Calu3 (cell line): Measurements from ENCODE around the gene EFNA4. TPM values are rescaled to one million over a fixed set of nuclear protein-coding genes. Genes with fewer than 3 reads are reported as not detected.

Experiments
- BruUV-seq: library from RNA; stranded (reverse); fragments of 400-500 nt; replicated peaks from 2 replicates; lab custom pipeline; 2021; lab: Mats Ljungman, UMichigan
- CTCF ChIA-PET: fragments of 300-600 bp; sonication (Branson Sonifier 250); formaldehyde crosslinking; loops from one replicate; lab custom pipeline; 2022; ENCODE audit warnings: antibody characterized with exemption; lab: Charles Lee
- DNase-seq: peaks from one replicate; pipeline ENCODE4 v3.0.0; 2022
- H3K27ac Mint-ChIP-seq: one replicate; pipeline ENCODE4 v1.8.0; 2022; ENCODE audit warnings: mixed read lengths; ENCODE audit not compliant: unreplicated experiment
- H3K27me3 Mint-ChIP-seq: one replicate; pipeline ENCODE4 v1.8.0; 2022; ENCODE audit warnings: mixed read lengths; ENCODE audit not compliant: unreplicated experiment
- H3K36me3 Mint-ChIP-seq: one replicate; pipeline ENCODE4 v1.8.0; 2022; ENCODE audit warnings: mild to moderate bottlenecking, moderate library complexity, mixed read lengths; ENCODE audit not compliant: insufficient read depth, unreplicated experiment
- H3K4me1 Mint-ChIP-seq: one replicate; pipeline ENCODE4 v1.8.0; 2022; ENCODE audit warnings: mild to moderate bottlenecking, low read depth, mixed read lengths; ENCODE audit not compliant: unreplicated experiment
- H3K4me3 Mint-ChIP-seq: one replicate; pipeline ENCODE4 v1.8.0; 2022; ENCODE audit warnings: mild to moderate bottlenecking, low read depth, moderate library complexity, mixed read lengths; ENCODE audit not compliant: unreplicated experiment
- H3K9me3 Mint-ChIP-seq: one replicate; pipeline ENCODE4 v1.8.0; 2022; ENCODE audit warnings: low read depth, mixed read lengths; ENCODE audit not compliant: unreplicated experiment
- CTCF ChIP-seq: fragments of 200-600 bp; IDR thresholded peaks from one replicate; pipeline ENCODE4 v1.8.0; 2022; ENCODE audit warnings: antibody characterized with exemption; ENCODE audit not compliant: unreplicated experiment
- intact Hi-C: fragments of 100-400 bp; cut with micrococcal nuclease; formaldehyde crosslinking; loops from one replicate; pipeline ENCODE4 v1.10.0; 2022; ENCODE audit not compliant: unreplicated experiment
- total RNA-seq: library from RNA; stranded (reverse); gene quantifications from 2 replicates; pipeline ENCODE4 v1.2.3, GENCODE V29; 2022

EFNA4 gene
- total RNA-seq, 1 experiment from 2014 or later: 13.9 TPM

GRCh38 chr1:155091071-155092051 is 27.8 kb downstream of the EFNA4 start:
- CTCF ChIA-PET: interaction anchor here (0.6 to 2.0 kb wide), 16 partner anchors 21 to 171 kb away, joined by 3 to 68 read pairs (median 3); partner anchors contain the start of genes DPM3, KRTCAP2, SCAMP3 and SLC50A1
- no peaks in the 10 kb centered on the region for H3K36me3 Mint-ChIP-seq
- peaks cover 10% of the 10 kb centered on the region for H3K4me1 Mint-ChIP-seq
- H3K9me3 Mint-ChIP-seq: no peaks in the 10 kb centered on the region
- H3K27ac Mint-ChIP-seq: no peak overlapping the region
- H3K27me3 Mint-ChIP-seq: peaks cover 23% of the 10 kb centered on the region
- H3K4me3 Mint-ChIP-seq: peak overlapping the region; percentile 29
- BruUV-seq: no TSS peak
- intact Hi-C loops: loop anchor here (1.0 to 5.0 kb wide), 2 partner anchors 36 to 76 kb away; partner anchors contain the start of gene EFNA1
- DNase-seq: peak; percentile 91
- peak; percentile 97 for TF ChIP-seq CTCF

GRCh38 chr1:155092131-155092530 is 28.6 kb downstream of the EFNA4 start:
- peaks cover 26% of the 10 kb centered on the region for H3K27me3 Mint-ChIP-seq
- intact Hi-C loops: loop anchor here (5.0 kb wide), 1 partner anchor 35 kb away; the partner anchor contains the start of gene EFNA1

GRCh38 chr1:155092641-155093040 is 29.1 kb downstream of the EFNA4 start:
- no TSS peak for BruUV-seq
- Mint-ChIP-seq H3K4me1 (peaks cover 10% of the 10 kb centered on the region), H3K27ac (no peak overlapping the region), H3K27me3 (peaks cover 25% of the 10 kb centered on the region), H3K36me3 (no peaks in the 10 kb centered on the region), H3K4me3 (no peak overlapping the region), H3K9me3 (no peaks in the 10 kb centered on the region)
- no peak for DNase-seq
- intact Hi-C loops: loop anchor here (5.0 kb wide), 1 partner anchor 35 kb away; the partner anchor contains the start of gene EFNA1
- CTCF ChIA-PET: interaction anchor here (1.8 to 2.0 kb wide), 2 partner anchors 43 to 76 kb away, joined by 7 to 68 read pairs; partner anchors contain the start of gene SLC50A1
- TF ChIP-seq CTCF: no peak

More at GRCh38 chr1:155092131-155092530, 28.6 kb downstream of the EFNA4 start:
- no TSS peak for BruUV-seq
- H3K27ac Mint-ChIP-seq: no peak overlapping the region
- H3K9me3 Mint-ChIP-seq: no peaks in the 10 kb centered on the region
- H3K4me3 Mint-ChIP-seq: no peak overlapping the region
- no peak for DNase-seq
- H3K4me1 Mint-ChIP-seq: peaks cover 10% of the 10 kb centered on the region
- no peak for TF ChIP-seq CTCF
- CTCF ChIA-PET: interaction anchor here (0.9 to 2.0 kb wide), 13 partner anchors 20 to 170 kb away, joined by 3 to 68 read pairs (median 5); partner anchors contain the start of genes DPM3, KRTCAP2, SCAMP3 and SLC50A1
- no peaks in the 10 kb centered on the region for H3K36me3 Mint-ChIP-seq

- Mint-ChIP-seq H3K36me3 (no peaks in the 10 kb centered on the region), H3K4me1 (peaks cover 10% of the 10 kb centered on the region), H3K27ac (no peak overlapping the region), H3K4me3 (no peak overlapping the region), H3K27me3 (peaks cover 16% of the 10 kb centered on the region), H3K9me3 (no peaks in the 10 kb centered on the region)
- BruUV-seq: no TSS peak
- TF ChIP-seq CTCF: no peak
- no peak for DNase-seq
- intact Hi-C loops: loop anchor here (1.0 to 5.0 kb wide), 2 partner anchors 33 to 74 kb away; partner anchors contain the start of gene EFNA1
- CTCF ChIA-PET: interaction anchor here (0.9 to 1.9 kb wide), 3 partner anchors 73 to 79 kb away, joined by 3 to 8 read pairs (median 7); partner anchors contain the start of gene KRTCAP2
These were observed 30.5 kb downstream of the EFNA4 start for GRCh38 chr1:155093911-155094621.
